Upper lobe of right lung (tissue), 1 donor: ENCODE data around the gene PLEKHA1. TPM values are rescaled to one million over a fixed set of nuclear protein-coding genes. Genes with fewer than 3 reads are reported as not detected.

Experiments
- ATAC-seq: fragments of 200-7000 bp; cut with Tn5 transposase; one replicate; pipeline ENCODE4 v1.9.1; 2020; ENCODE audit warnings: mild to moderate bottlenecking, moderate library complexity
- DNase-seq: peaks from one replicate; pipeline ENCODE4 v3.0.0-alpha.2; 2020
- H3K27ac ChIP-seq: fragments of 200-600 bp; one replicate; pipeline ENCODE4 v1.8.0; 2022
- H3K27me3 ChIP-seq: fragments of 200-600 bp; one replicate; pipeline ENCODE4 v1.8.0; 2022; ENCODE audit warnings: mild to moderate bottlenecking
- H3K36me3 ChIP-seq: fragments of 200-600 bp; one replicate; pipeline ENCODE4 v1.8.0; 2022
- H3K4me1 ChIP-seq: fragments of 200-600 bp; one replicate; pipeline ENCODE4 v1.8.0; 2022
- H3K4me3 ChIP-seq: fragments of 200-600 bp; one replicate; pipeline ENCODE4 v1.8.0; 2022; ENCODE audit warnings: mild to moderate bottlenecking
- H3K9me3 ChIP-seq: fragments of 200-600 bp; one replicate; pipeline ENCODE4 v1.8.0; 2022
- CTCF ChIP-seq: fragments of 200-600 bp; IDR thresholded peaks from one replicate; pipeline ENCODE4 v1.8.0; 2022; ENCODE audit warnings: antibody characterized with exemption
- intact Hi-C: fragments of 100-400 bp; cut with DNase I; formaldehyde crosslinking; loops from one replicate; pipeline ENCODE4 v1.11.0; 2022
- total RNA-seq: library from RNA; stranded (reverse); fragmentation: NEBNext Ultra II Directional; extraction: Animal tissue kit (Norgen Biotek cat#: 25700); gene quantifications from one replicate; pipeline ENCODE4 v1.2.1, GENCODE V29; 2021
- donor health status: DM: no; HTN: yes; CAD: no; lungs with severe emphysema.

The PLEKHA1 gene
- total RNA-seq, 1 donor from 2014 or later: 59.9 TPM

- Histone ChIP-seq H3K4me3 (no peak overlapping the region), H3K36me3 (no peaks in the 10 kb centered on the region), H3K27me3 (no peaks in the 10 kb centered on the region), H3K4me1 (no peaks in the 10 kb centered on the region), H3K9me3 (no peaks in the 10 kb centered on the region), H3K27ac (no peak overlapping the region)
- DNase-seq: no peak
- TF ChIP-seq CTCF: no peak
- ATAC-seq: no peak
- intact Hi-C loops: no loop called here
Observed at GRCh38 chr10:122454071-122454470, 79.6 kb downstream of the PLEKHA1 start.

GRCh38 chr10:122454603-122455080 lies 80.1 kb downstream of the PLEKHA1 start, which contains the start of gene ARMS2:
TSS of gene ARMS2 (plus strand) at chr10:122454653. CDS start at chr10:122454728, 75 bp downstream.
- Histone ChIP-seq H3K27ac (no peak within 1 kb of the TSS), H3K27me3 (no peaks in the 10 kb centered on the region), H3K9me3 (no peaks in the 10 kb centered on the region), H3K4me3 (no peak within 1 kb of the TSS), H3K36me3 (no peaks in the 10 kb centered on the region), H3K4me1 (no peaks in the 10 kb centered on the region)
- ATAC-seq: no peak
- DNase-seq: no peak
- intact Hi-C loops: no loop called here
- TF ChIP-seq CTCF: no peak

- Histone ChIP-seq H3K36me3 (no peaks in the 10 kb centered on the region), H3K9me3 (no peaks in the 10 kb centered on the region), H3K27ac (no peak overlapping the region), H3K4me3 (no peak overlapping the region), H3K4me1 (peaks cover 3% of the 10 kb centered on the region), H3K27me3 (no peaks in the 10 kb centered on the region)
- no peak for ATAC-seq
- no peak for DNase-seq
- TF ChIP-seq CTCF: no peak
- intact Hi-C loops: no loop called here
Observed at GRCh38 chr10:122455376-122456079, 81.0 kb downstream of the PLEKHA1 start.

- TF ChIP-seq CTCF: no peak
- no peaks in the 10 kb centered on the region for H3K36me3 ChIP-seq
- H3K27ac ChIP-seq: no peak overlapping the region
- no peak for ATAC-seq
- DNase-seq: no peak
- peaks cover 7% of the 10 kb centered on the region for H3K4me1 ChIP-seq
- no peak overlapping the region for H3K4me3 ChIP-seq
- intact Hi-C loops: no loop called here
- no peaks in the 10 kb centered on the region for H3K27me3 ChIP-seq
- H3K9me3 ChIP-seq: no peaks in the 10 kb centered on the region
Observed at GRCh38 chr10:122457934-122458333, 83.4 kb downstream of the PLEKHA1 start.

GRCh38 chr10:122458693-122459092 lies 84.2 kb downstream of the PLEKHA1 start:
- intact Hi-C loops: no loop called here
- Histone ChIP-seq H3K27ac (no peak overlapping the region), H3K4me1 (peaks cover 10% of the 10 kb centered on the region), H3K9me3 (no peaks in the 10 kb centered on the region), H3K4me3 (no peak overlapping the region), H3K27me3 (no peaks in the 10 kb centered on the region), H3K36me3 (no peaks in the 10 kb centered on the region)
- no peak for DNase-seq
- no peak for ATAC-seq
- no peak for TF ChIP-seq CTCF
